CD14-positive monocyte (primary cell): Measurements from ENCODE around the gene PCBP3. TPM values are rescaled to one million over a fixed set of nuclear protein-coding genes. Genes with fewer than 3 reads are reported as not detected.

Experiments
- DNase-seq, 3 donors: peaks; one replicate each; pipeline ENCODE4 v3.0.0-alpha.2; 2011 to 2022
- H2AFZ ChIP-seq: 2 replicates; pipeline ENCODE4 v1.6.0; 2012; ENCODE audit warnings: mild to moderate bottlenecking, low read depth, low read length, inconsistent platforms; ENCODE audit not compliant: insufficient read depth, poor library complexity, severe bottlenecking
- H3K27ac ChIP-seq, 2 donors: 1 replicate in 1 of 2; 2 replicates in 1 of 2; pipeline ENCODE4 v1.5.1; 2012 to 2013; ENCODE audit warnings: low read length in 2 of 2, control low read depth in 1 of 2, inconsistent platforms in 1 of 2, low read depth in 1 of 2, mild to moderate bottlenecking in 1 of 2
- H3K27me3 ChIP-seq, 2 donors: one replicate each; pipeline versions ENCODE4 v1.6.0 to v1.6.1; 2011 to 2013; ENCODE audit warnings: low read length in 2 of 2; ENCODE audit not compliant: control insufficient read depth in 2 of 2, insufficient read depth in 2 of 2
- H3K36me3 ChIP-seq, 2 donors: replicated peaks in 1 of 2; 1 replicate in 1 of 2; 2 replicates in 1 of 2; pipeline versions ENCODE4 v1.5.1 to v1.6.1; 2012 to 2013; ENCODE audit warnings: low read length in 2 of 2, control low read depth in 1 of 2, inconsistent platforms in 1 of 2, mild to moderate bottlenecking in 1 of 2; ENCODE audit not compliant: insufficient read depth in 2 of 2, control insufficient read depth in 1 of 2
- H3K4me1 ChIP-seq, 2 donors: 1 replicate in 1 of 2; 2 replicates in 1 of 2; pipeline versions ENCODE4 v1.5.1 to v1.6.1; 2012 to 2013; ENCODE audit warnings: low read length in 2 of 2, control low read depth in 1 of 2, inconsistent platforms in 1 of 2, mild to moderate bottlenecking in 1 of 2, moderate library complexity in 1 of 2; ENCODE audit not compliant: insufficient read depth in 2 of 2, control insufficient read depth in 1 of 2
- H3K4me2 ChIP-seq: replicated peaks from 2 replicates; pipeline ENCODE3; 2012; ENCODE audit warnings: low read length, moderate library complexity, mild to moderate bottlenecking; ENCODE audit not compliant: poor library complexity, severe bottlenecking; ENCODE audit errors: extremely low read depth
- H3K4me3 ChIP-seq, 3 experiments: fragments of 200-600 bp in 1 of 3; sonication (generic) in 1 of 3; replicated peaks in 1 of 3; 1 replicate in 2 of 3; 2 replicates in 1 of 3; pipeline ENCODE4 v1.5.1; 2011 to 2013; ENCODE audit warnings: low read length in 3 of 3, mild to moderate bottlenecking in 3 of 3, control low read depth in 2 of 3, low read depth in 2 of 3, inconsistent platforms in 1 of 3, moderate library complexity in 1 of 3
- H3K79me2 ChIP-seq: 2 replicates; pipeline ENCODE4 v1.6.0; 2012; ENCODE audit warnings: mild to moderate bottlenecking, control low read depth, inconsistent platforms, low read length, moderate library complexity; ENCODE audit not compliant: insufficient read depth
- H3K9ac ChIP-seq: 2 replicates; pipeline ENCODE4 v1.6.0; 2017; ENCODE audit warnings: low read length, mild to moderate bottlenecking; ENCODE audit not compliant: insufficient read depth, poor library complexity, severe bottlenecking
- H3K9me3 ChIP-seq, 2 donors: replicated peaks in 1 of 2; 1 replicate in 1 of 2; 2 replicates in 1 of 2; pipeline versions ENCODE4 v1.5.1 to v1.6.1; 2012 to 2013; ENCODE audit warnings: low read length in 2 of 2, control low read depth in 1 of 2; ENCODE audit not compliant: control insufficient read depth in 1 of 2, insufficient read depth in 1 of 2
- H4K20me1 ChIP-seq: 2 replicates; pipeline ENCODE4 v1.6.0; 2012; ENCODE audit warnings: mild to moderate bottlenecking, low read length, control low read depth, moderate library complexity; ENCODE audit not compliant: insufficient read depth
- H3K27ac Mint-ChIP-seq, 7 donors: one replicate each; pipeline ENCODE4 v1.8.0; 2020; ENCODE audit warnings: mild to moderate bottlenecking in 7 of 7, mixed read lengths in 7 of 7, moderate library complexity in 6 of 7, inconsistent platforms in 2 of 7
- H3K27me3 Mint-ChIP-seq, 3 donors: one replicate each; pipeline ENCODE4 v1.8.0; 2021 to 2022; ENCODE audit warnings: low read depth in 3 of 3, mild to moderate bottlenecking in 3 of 3, mixed read lengths in 3 of 3, moderate library complexity in 3 of 3, inconsistent platforms in 1 of 3
- H3K36me3 Mint-ChIP-seq, 2 donors: one replicate each; pipeline ENCODE4 v1.8.0; 2020; ENCODE audit warnings: mixed read lengths in 2 of 2, inconsistent platforms in 1 of 2, mild to moderate bottlenecking in 1 of 2
- H3K4me1 Mint-ChIP-seq: one replicate; pipeline ENCODE4 v1.8.0; 2020; ENCODE audit warnings: mild to moderate bottlenecking, mixed read lengths
- H3K4me3 Mint-ChIP-seq, 2 donors: one replicate each; pipeline ENCODE4 v1.8.0; 2020; ENCODE audit warnings: mild to moderate bottlenecking in 2 of 2, mixed read lengths in 2 of 2, moderate library complexity in 1 of 2
- H3K9me3 Mint-ChIP-seq, 7 donors: one replicate each; pipeline ENCODE4 v1.8.0; 2020 to 2022; ENCODE audit warnings: mixed read lengths in 7 of 7, mild to moderate bottlenecking in 6 of 7, moderate library complexity in 6 of 7, inconsistent platforms in 2 of 7
- WGBS: methylation state at CpG from one replicate; pipeline ENCODE4 v1.1.5; 2013; ENCODE audit warnings: missing lambda C conversion rate; ENCODE audit not compliant: insufficient coverage; 5-methylcytosine and 5-hydroxymethylcytosine counted together
- intact Hi-C, 2 donors: fragments of 100-400 bp; cut with micrococcal nuclease; formaldehyde crosslinking; loops; one replicate each; pipeline versions ENCODE4 v1.15.0 to v1.15.1; 2023
- polyA plus RNA-seq, 3 donors: library from polyadenylated mRNA; depleted of rRNA in 1 of 3; unstranded in 2 of 3; stranded (reverse) in 1 of 3; fragments of 300-500 nt in 2 of 3; fragments of >200 nt in 1 of 3; fragmentation: Illumina TruSeq in 2 of 3; gene quantifications; 1 replicate in 2 of 3; 2 replicates in 1 of 3; pipeline ENCODE4 v1.2.3, GENCODE V29; 2012 to 2021
- TF ChIP-seq, protein P1 (sequence below): fragments of 200-600 bp; IDR thresholded peaks from one replicate; pipeline ENCODE4 v1.8.0; 2022; ENCODE audit warnings: antibody characterized with exemption, mild to moderate bottlenecking

PCBP3 gene
- polyA plus RNA-seq, 3 donors: 0.34 to 0.49 TPM; not detected in 1

- Histone ChIP-seq H4K20me1 (no peaks in the 10 kb centered on the region), H3K4me3 (no peak overlapping the region), H3K27ac (no peak overlapping the region), H3K4me2 (no peak overlapping the region), H3K27me3 (no peaks in the 10 kb centered on the region), H3K79me2 (no peaks in the 10 kb centered on the region), H3K36me3 (no peaks in the 10 kb centered on the region), H3K9ac (no peak overlapping the region), H3K4me1 (no peaks in the 10 kb centered on the region), H3K9me3 (peaks cover 14 to 15% of the 10 kb centered on the region in 2 donors), H2AFZ (no peak overlapping the region)
- peaks cover 0 to 7% of the 10 kb centered on the region in 2 donors for H3K36me3 Mint-ChIP-seq
- H3K4me1 Mint-ChIP-seq: no peaks in the 10 kb centered on the region
- no peak overlapping the region for H3K27ac Mint-ChIP-seq
- 83% methylated on average over 3 of the region's 3 CpGs for WGBS
- TF ChIP-seq, protein P1, sequence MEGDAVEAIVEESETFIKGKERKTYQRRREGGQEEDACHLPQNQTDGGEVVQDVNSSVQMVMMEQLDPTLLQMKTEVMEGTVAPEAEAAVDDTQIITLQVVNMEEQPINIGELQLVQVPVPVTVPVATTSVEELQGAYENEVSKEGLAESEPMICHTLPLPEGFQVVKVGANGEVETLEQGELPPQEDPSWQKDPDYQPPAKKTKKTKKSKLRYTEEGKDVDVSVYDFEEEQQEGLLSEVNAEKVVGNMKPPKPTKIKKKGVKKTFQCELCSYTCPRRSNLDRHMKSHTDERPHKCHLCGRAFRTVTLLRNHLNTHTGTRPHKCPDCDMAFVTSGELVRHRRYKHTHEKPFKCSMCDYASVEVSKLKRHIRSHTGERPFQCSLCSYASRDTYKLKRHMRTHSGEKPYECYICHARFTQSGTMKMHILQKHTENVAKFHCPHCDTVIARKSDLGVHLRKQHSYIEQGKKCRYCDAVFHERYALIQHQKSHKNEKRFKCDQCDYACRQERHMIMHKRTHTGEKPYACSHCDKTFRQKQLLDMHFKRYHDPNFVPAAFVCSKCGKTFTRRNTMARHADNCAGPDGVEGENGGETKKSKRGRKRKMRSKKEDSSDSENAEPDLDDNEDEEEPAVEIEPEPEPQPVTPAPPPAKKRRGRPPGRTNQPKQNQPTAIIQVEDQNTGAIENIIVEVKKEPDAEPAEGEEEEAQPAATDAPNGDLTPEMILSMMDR: no peak
- DNase-seq: no peak
- H3K27me3 Mint-ChIP-seq: peaks cover 0 to 3% (median 0%) of the 10 kb centered on the region in 3 donors
- intact Hi-C loops: loop anchor here in 1 of 2 donors (10.0 kb wide), 1 partner anchor 64 kb away; no protein-coding TSS in a partner anchor
- H3K4me3 Mint-ChIP-seq: no peak overlapping the region
- peaks cover 15 to 25% (median 20%) of the 10 kb centered on the region in 7 donors for H3K9me3 Mint-ChIP-seq
Measured at GRCh38 chr21:45780647-45781046, 137.1 kb downstream of the PCBP3 start.

- no peak for DNase-seq
Measured at GRCh38 chr21:45781741-45782140, 138.2 kb downstream of the PCBP3 start.

More at GRCh38 chr21:45781741-45782140, 138.2 kb downstream of the PCBP3 start:
- Histone ChIP-seq H3K36me3 (no peaks in the 10 kb centered on the region), H4K20me1 (no peaks in the 10 kb centered on the region), H2AFZ (no peak overlapping the region), H3K27ac (no peak overlapping the region), H3K4me2 (no peak overlapping the region), H3K79me2 (no peaks in the 10 kb centered on the region), H3K9ac (no peak overlapping the region), H3K27me3 (no peaks in the 10 kb centered on the region), H3K9me3 (peaks cover 14% of the 10 kb centered on the region in 2 donors), H3K4me3 (no peak overlapping the region), H3K4me1 (no peaks in the 10 kb centered on the region)
- Mint-ChIP-seq H3K27me3 (peaks cover 0 to 3% (median 0%) of the 10 kb centered on the region in 3 donors), H3K9me3 (peaks cover 13 to 23% (median 15%) of the 10 kb centered on the region in 7 donors), H3K27ac (no peak overlapping the region), H3K4me3 (no peak overlapping the region), H3K4me1 (no peaks in the 10 kb centered on the region), H3K36me3 (peaks cover 0 to 7% of the 10 kb centered on the region in 2 donors)
- intact Hi-C loops: loop anchor here in 1 of 2 donors (10.0 kb wide), 1 partner anchor 63 kb away; no protein-coding TSS in a partner anchor
- TF ChIP-seq, protein P1: no peak
- no CpG with 5 or more reads among the region's 4 CpGs for WGBS
